Psoas muscle (tissue), 8 donors: ENCODE data around the gene CSF2RB. TPM values are rescaled to one million over a fixed set of nuclear protein-coding genes. Genes with fewer than 3 reads are reported as not detected.
"Not testable (repeated sequence)": the region's sequence is repeated elsewhere in the genome, so short reads cannot be mapped to it uniquely, and the experiment has no call there.

Experiments used
- ATAC-seq, 4 donors: fragments of 200-7000 bp; cut with Tn5 transposase; one replicate each; pipeline ENCODE4 v1.9.1; 2020; ENCODE audit warnings: moderate library complexity in 3 of 4, mild to moderate bottlenecking in 2 of 4
- DNase-seq, 2 donors: peaks; one replicate each; pipeline ENCODE4 v3.0.0-alpha.2; 2020
- H3K27ac ChIP-seq: fragments of 200-600 bp; one replicate; pipeline ENCODE4 v1.8.0; 2022
- H3K27me3 ChIP-seq, 3 donors: fragments of 200-600 bp in 1 of 3; one replicate each; pipeline versions ENCODE4 v1.6.1 to v1.8.0; 2013 to 2022; ENCODE audit warnings: low read length in 2 of 3, mild to moderate bottlenecking in 2 of 3, moderate library complexity in 1 of 3; ENCODE audit not compliant: insufficient read depth in 3 of 3
- H3K36me3 ChIP-seq, 2 donors: fragments of 200-600 bp in 1 of 2; one replicate each; pipeline versions ENCODE4 v1.6.1 to v1.8.0; 2013 to 2022; ENCODE audit warnings: low read depth in 1 of 2, mild to moderate bottlenecking in 1 of 2, moderate library complexity in 1 of 2; ENCODE audit not compliant: insufficient read depth in 1 of 2
- H3K4me1 ChIP-seq: fragments of 200-600 bp; one replicate; pipeline ENCODE4 v1.8.0; 2022
- H3K4me3 ChIP-seq: fragments of 200-600 bp; one replicate; pipeline ENCODE4 v1.8.0; 2022; ENCODE audit warnings: mild to moderate bottlenecking
- H3K9me3 ChIP-seq: fragments of 200-600 bp; one replicate; pipeline ENCODE4 v1.8.0; 2022
- WGBS, 3 donors: extraction: QIAGEN DNeasy Blood & Tissue Kit; methylation state at CpG; one replicate each; pipeline versions ENCODE4 v1.1.6 to v1.1.7; 2013; 5-methylcytosine and 5-hydroxymethylcytosine counted together
- intact Hi-C, 2 donors: fragments of 100-400 bp; cut with DNase I; formaldehyde crosslinking; loops; one replicate each; pipeline versions ENCODE4 v1.11.0 to v1.14.2; 2022
- polyA plus RNA-seq, 3 donors: library from polyadenylated mRNA; stranded (reverse); fragments of 200-250 nt; gene quantifications; one replicate each; pipeline ENCODE4 v1.2.3, GENCODE V29; 2013
- total RNA-seq, 4 donors: library from RNA; stranded (reverse); fragmentation: NEBNext Ultra II Directional in 2 of 4; extraction: Animal tissue kit (Norgen Biotek cat#: 25700) in 2 of 4; gene quantifications; one replicate each; pipeline versions ENCODE4 v1.2.1 to v1.2.4, GENCODE V29; 2021 to 2023
- TF ChIP-seq, protein P1 (sequence below): fragments of 200-600 bp; IDR thresholded peaks from one replicate; pipeline ENCODE4 v1.8.0; 2022; ENCODE audit warnings: antibody characterized with exemption
- donor health status: healthy with polysubstance abuse.
- donor health status: DM: no; HTN: no; CAD: no; lungs with moderate emphysema.
- donor health status: Bipolar disorder and iron deficiency.
- donor health status: healthy.
- donor health status: DM: yes; HTN: yes; CAD: no.
- donor health status: DM: no; HTN: no; CAD: no.
- donor health status: DM: no; HTN: no; CAD: no.
- donor health status: DM: yes; HTN: yes; CAD: no.

Gene CSF2RB
- total and polyA plus RNA-seq, 7 donors, result 0.25 to 1.7 (median 1.0) TPM

- WGBS, 3 donors, result 58 to 68% (median 60%) methylated on average over 5 of the region's 5 CpGs
- H3K4me1 ChIP-seq, result peaks cover 4% of the 10 kb centered on the region
- intact Hi-C loops, result no loop called here
- H3K36me3 ChIP-seq, result no peaks in the 10 kb centered on the region
- H3K27ac ChIP-seq, result no peak overlapping the region
- DNase-seq, result no peak
- H3K9me3 ChIP-seq, result peaks cover 14% of the 10 kb centered on the region
- H3K4me3 ChIP-seq, result no peak overlapping the region
- ATAC-seq, result no peak
- TF ChIP-seq, protein P1, sequence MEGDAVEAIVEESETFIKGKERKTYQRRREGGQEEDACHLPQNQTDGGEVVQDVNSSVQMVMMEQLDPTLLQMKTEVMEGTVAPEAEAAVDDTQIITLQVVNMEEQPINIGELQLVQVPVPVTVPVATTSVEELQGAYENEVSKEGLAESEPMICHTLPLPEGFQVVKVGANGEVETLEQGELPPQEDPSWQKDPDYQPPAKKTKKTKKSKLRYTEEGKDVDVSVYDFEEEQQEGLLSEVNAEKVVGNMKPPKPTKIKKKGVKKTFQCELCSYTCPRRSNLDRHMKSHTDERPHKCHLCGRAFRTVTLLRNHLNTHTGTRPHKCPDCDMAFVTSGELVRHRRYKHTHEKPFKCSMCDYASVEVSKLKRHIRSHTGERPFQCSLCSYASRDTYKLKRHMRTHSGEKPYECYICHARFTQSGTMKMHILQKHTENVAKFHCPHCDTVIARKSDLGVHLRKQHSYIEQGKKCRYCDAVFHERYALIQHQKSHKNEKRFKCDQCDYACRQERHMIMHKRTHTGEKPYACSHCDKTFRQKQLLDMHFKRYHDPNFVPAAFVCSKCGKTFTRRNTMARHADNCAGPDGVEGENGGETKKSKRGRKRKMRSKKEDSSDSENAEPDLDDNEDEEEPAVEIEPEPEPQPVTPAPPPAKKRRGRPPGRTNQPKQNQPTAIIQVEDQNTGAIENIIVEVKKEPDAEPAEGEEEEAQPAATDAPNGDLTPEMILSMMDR, result no peak
- peaks cover 0 to 27% (median 11%) of the 10 kb centered on the region in 3 donors for H3K27me3 ChIP-seq
Observed at GRCh38 chr22:36982136-36982535, 68.7 kb downstream of the CSF2RB start.

GRCh38 chr22:36985211-36985889 lies 71.9 kb downstream of the CSF2RB start:
- Histone ChIP-seq H3K4me3 (no peak overlapping the region), H3K36me3 (no peaks in the 10 kb centered on the region), H3K9me3 (peaks cover 14% of the 10 kb centered on the region), H3K27ac (no peak overlapping the region), H3K27me3 (peaks cover 0 to 42% (median 10%) of the 10 kb centered on the region in 3 donors), H3K4me1 (no peaks in the 10 kb centered on the region)
- DNase-seq, result no peak
- TF ChIP-seq, protein P1, result no peak
- 83 to 88% (median 84%) methylated on average over 10 of the region's 10 CpGs for WGBS, 3 donors
- intact Hi-C loops, result no loop called here
- no peak for ATAC-seq

GRCh38 chr22:36986242-36986821 lies 72.9 kb downstream of the CSF2RB start:
- Histone ChIP-seq H3K4me3 (no peak overlapping the region), H3K36me3 (no peaks in the 10 kb centered on the region), H3K27me3 (peaks cover 0 to 50% (median 15%) of the 10 kb centered on the region in 3 donors), H3K9me3 (peaks cover 14% of the 10 kb centered on the region), H3K4me1 (no peaks in the 10 kb centered on the region), H3K27ac (no peak overlapping the region)
- DNase-seq (no peak), ATAC-seq (no peak)
- TF ChIP-seq, protein P1, result peak; percentile 55
- intact Hi-C loops, result no loop called here
- WGBS, 3 donors, result 52 to 55% (median 54%) methylated on average over 8 of the region's 8 CpGs

- H3K4me3 ChIP-seq, result no peak overlapping the region
- intact Hi-C loops, result no loop called here
- ATAC-seq, result no peak
- TF ChIP-seq, protein P1, result no peak
- DNase-seq, result no peak
- H3K9me3 ChIP-seq, result peaks cover 14% of the 10 kb centered on the region
- no peak overlapping the region for H3K27ac ChIP-seq
- no peaks in the 10 kb centered on the region for H3K4me1 ChIP-seq
- 63 to 79% (median 67%) methylated on average over 12 of the region's 12 CpGs for WGBS, 3 donors
- no peaks in the 10 kb centered on the region for H3K36me3 ChIP-seq
- peaks cover 0 to 46% (median 9%) of the 10 kb centered on the region in 3 donors for H3K27me3 ChIP-seq
Observed at GRCh38 chr22:36988075-36988832, 74.8 kb downstream of the CSF2RB start.

DNA sequence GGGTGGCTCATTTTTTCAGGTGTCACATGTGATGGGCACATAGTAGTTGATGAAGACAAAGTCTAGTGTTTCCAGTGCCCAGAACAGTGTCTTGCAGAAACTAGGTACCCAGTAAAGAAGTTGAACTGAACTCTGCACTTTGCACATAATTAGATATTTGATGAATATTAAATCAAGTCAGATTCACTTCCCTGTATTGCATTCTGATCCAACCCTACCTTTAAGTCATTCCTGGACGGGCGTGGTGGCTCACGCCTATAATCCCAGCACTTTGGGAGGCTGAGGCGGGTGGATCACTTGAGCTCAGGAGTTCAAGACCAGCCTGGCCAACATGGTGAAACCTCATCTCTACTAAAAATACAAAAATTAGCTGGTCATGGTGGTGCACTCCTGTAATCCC lies 75.6 kb downstream of the CSF2RB start:
- ATAC-seq, H3K4me1 ChIP-seq, H3K4me3 ChIP-seq, H3K36me3 ChIP-seq, intact Hi-C loops, H3K27ac ChIP-seq, DNase-seq: not testable (repeated sequence)
- H3K9me3 ChIP-seq, result peaks cover 14% of the 10 kb centered on the region
- 89 to 95% (median 92%) methylated on average over 4 of the region's 4 CpGs for WGBS, 3 donors
- H3K27me3 ChIP-seq, result peaks cover 0 to 39% (median 9%) of the 10 kb centered on the region in 3 donors
